ENCODE measurements around the gene ZNF674.

Gene ZNF674

GRCh38 chrX:46545111-46546005, at the start of gene ZNF674:
TSS of gene ZNF674 (minus strand) at chrX:46545421. CDS start at chrX:46542087, 3,334 bp downstream.
- peak; percentile 70 for DNase-seq (ENCODE audit: low read depth, low spot score)

DNA sequence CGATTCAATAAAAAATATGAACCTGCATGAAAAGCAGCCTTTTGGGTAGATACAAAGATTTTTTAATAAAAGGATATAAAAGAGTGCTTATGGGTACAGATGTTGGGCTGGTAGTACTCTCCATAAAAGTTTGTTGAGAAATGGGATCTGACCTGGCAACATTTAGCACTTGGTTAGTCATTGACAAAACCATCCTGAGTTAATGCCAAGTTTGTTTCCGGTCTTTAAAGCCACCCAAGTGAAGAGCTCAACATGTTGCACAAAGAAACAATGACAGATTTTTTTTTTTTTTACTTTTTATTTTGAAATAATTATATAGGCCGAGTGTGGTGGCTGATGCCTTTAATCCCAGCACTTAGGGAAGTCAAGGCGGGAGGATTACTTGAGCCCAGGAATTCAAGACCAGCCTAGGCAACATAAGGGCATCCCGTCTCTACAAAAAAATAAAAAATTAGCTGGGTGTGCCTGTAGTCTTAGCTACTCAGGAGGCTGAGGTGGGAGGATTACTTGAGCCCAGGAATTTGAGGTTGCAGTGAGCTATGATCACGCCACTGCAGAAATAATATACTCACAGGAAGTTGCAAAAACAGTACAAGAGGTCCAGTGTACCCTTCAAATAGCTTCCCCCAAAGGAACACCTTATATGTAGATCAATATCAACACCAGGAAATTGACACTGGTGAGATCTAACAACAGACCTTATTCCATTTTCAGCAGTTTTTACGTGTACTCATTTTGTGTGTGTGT, 44.9 kb upstream of the ZNF674 start:
- DNase-seq (ENCODE audit: low read depth, low spot score): no peak

DNA sequence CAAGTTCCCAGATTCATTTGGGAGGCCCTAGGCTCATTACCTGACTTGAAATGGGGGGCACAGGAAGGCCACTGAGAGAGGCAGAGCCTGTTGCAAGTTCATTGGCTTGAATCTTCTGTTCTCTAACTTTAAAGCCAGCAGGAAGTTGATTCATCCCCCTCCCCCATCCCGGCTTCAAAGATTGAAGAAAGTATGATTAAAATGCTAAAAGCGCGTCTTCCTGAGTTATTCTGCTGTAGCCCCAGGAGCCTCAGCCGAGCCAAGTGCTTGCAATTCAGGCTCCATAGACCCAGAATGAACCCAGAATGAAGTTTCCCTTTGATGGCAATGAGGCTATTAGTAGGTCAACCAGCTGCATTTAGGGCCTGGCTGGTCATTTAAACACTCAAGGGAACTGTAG, 43.0 kb upstream of the ZNF674 start:
- peak; percentile 37 for DNase-seq (ENCODE audit: low read depth, low spot score)

GRCh38 chrX:46587753-46588171, 42.5 kb upstream of the ZNF674 start:
- no peak for DNase-seq (ENCODE audit: low read depth, low spot score)

- peak; percentile 43 for DNase-seq (ENCODE audit: low read depth, low spot score)
Observed at GRCh38 chrX:46587158-46587557, 41.9 kb upstream of the ZNF674 start.

DNA sequence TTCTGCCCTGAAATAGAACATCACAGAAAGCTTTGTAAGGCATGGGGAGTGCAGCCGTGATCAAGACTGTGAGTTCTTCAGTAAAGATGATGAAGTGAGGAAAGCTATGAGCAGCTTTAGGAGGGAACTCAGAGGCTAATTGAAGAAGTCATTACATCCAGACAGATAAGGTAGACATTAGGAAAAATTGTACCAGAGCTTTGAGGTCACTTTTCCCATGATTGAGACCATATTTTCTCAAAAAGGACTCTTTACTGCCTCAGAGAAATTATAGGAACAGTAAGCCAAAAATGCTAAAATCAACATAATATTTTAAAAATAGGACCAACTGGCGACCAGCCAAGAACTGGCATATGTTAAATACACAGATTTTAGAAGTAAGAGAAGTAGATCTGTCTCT, 39.5 kb upstream of the ZNF674 start:
- DNase-seq (ENCODE audit: low read depth, low spot score): no peak

- peak; percentile 41 for DNase-seq (ENCODE audit: low read depth, low spot score)
Observed at GRCh38 chrX:46582966-46583365, 37.7 kb upstream of the ZNF674 start.

DNA sequence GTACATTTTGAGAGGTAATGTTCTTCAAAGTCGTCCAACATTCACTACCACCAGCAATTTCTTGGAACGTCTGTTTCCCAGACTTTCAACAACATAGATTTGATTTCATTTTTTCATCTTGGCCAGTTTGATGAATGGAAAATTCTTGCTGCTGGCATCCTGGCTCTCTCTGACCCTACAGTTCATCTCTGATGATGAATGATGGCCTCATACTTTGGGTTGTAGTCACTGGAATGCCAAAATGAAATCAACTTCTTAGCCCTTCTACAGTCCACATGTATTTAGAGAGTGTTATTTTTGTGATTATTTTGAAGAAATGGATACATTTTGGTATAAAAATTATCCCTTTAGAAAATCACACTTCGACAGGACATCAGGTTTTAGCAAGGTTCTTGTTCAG, 37.1 kb upstream of the ZNF674 start:
- no peak for DNase-seq (ENCODE audit: low read depth, low spot score)

GRCh38 chrX:46580613-46581012, 35.4 kb upstream of the ZNF674 start:
- DNase-seq (ENCODE audit: low read depth, low spot score): no peak

GRCh38 chrX:46579250-46579649, 34.0 kb upstream of the ZNF674 start:
- DNase-seq (ENCODE audit: low read depth, low spot score): no peak

GRCh38 chrX:46577221-46578005, 32.2 kb upstream of the ZNF674 start:
- no peak for DNase-seq (ENCODE audit: low read depth, low spot score)

GRCh38 chrX:46576458-46576857, 31.2 kb upstream of the ZNF674 start:
- no peak for DNase-seq (ENCODE audit: low read depth, low spot score)

DNA sequence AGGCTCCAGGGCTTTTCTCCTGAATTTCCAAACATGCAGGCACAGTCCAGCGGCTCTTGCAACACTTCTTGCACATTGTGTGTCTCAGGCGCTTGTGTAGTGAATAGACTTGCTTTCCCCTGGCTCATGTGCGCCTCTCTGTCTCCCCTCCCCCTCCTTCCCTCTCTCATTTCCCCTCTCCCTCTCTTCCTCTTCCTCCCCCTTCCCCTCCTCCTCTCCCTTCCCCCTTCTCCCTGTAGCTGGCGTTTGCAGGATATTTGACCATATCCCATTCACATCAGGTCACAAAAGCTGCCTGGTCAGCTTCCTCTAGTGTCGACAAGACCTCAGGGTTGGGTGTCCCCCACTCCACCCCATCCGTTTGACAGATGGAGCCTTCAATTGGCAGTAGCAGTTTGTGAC, 30.8 kb upstream of the ZNF674 start:
- DNase-seq (ENCODE audit: low read depth, low spot score): no peak

DNA sequence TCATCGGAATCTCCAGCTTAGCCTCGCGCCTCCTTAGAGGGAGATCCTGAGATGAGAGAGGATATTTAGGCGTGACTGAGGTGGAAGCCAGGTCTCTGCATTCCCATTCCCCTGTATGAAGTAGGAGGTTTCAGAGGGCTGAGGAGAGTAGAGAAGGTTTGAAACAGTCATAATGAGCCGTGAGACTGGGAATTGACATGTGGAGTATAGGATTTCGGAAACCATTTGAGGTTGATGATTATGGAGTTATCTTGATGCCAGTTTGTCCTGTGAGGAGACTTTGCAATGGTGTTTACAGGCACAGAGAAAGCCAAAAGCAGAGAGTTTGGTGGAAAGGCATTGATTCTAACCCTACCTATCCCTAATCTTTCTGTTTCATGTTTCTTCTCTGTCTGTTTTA, 30.4 kb upstream of the ZNF674 start:
- no peak for DNase-seq (ENCODE audit: low read depth, low spot score)

DNA sequence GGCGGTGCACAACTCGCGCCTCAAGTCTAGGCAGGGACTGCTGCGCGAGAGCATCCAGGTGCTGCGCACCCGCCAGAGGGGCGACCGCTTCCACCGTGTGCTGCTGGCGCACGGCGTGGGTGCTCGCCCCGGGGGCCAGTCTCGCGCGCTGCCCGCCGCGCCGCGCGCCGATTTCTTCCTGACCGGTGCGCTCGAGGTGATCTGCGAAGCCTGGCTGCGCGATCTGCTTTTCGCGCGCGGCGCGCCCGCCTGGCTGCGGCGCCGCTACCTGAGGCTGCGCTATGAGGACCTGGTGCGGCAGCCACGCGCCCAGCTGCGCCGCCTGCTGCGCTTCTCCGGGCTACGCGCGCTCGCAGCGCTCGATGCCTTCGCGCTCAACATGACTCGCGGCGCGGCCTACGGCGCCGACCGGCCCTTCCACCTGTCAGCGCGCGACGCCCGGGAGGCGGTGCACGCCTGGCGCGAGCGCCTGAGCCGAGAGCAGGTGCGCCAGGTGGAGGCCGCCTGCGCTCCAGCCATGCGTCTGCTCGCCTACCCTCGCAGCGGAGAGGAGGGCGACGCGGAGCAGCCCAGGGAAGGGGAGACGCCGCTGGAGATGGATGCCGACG, 29.7 kb upstream of the ZNF674 start:
- no peak for DNase-seq (ENCODE audit: low read depth, low spot score)

DNA sequence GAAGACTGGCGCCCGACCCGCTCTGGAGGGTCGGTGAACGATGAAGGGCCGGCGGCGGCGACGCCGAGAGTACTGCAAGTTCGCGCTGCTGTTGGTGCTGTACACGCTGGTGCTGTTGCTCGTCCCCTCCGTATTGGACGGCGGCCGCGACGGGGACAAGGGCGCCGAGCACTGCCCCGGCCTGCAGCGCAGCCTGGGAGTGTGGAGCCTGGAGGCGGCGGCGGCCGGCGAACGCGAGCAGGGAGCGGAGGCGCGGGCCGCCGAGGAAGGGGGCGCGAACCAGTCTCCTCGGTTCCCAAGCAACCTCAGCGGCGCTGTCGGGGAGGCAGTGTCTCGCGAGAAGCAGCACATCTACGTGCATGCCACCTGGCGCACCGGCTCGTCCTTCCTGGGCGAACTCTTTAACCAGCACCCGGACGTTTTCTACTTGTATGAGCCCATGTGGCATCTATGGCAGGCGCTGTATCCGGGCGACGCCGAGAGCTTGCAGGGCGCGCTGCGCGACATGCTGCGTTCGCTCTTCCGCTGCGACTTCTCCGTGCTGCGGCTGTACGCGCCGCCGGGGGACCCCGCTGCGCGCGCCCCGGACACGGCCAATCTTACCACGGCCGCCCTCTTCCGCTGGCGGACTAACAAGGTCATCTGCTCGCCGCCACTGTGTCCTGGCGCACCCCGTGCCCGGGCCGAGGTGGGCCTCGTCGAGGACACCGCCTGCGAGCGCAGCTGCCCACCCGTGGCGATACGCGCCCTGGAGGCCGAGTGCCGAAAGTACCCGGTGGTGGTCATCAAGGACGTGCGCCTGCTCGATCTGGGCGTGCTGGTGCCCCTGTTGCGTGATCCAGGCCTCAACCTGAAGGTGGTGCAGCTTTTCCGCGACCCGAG, 28.9 kb upstream of the ZNF674 start:
- no peak for DNase-seq (ENCODE audit: low read depth, low spot score)

- no peak for DNase-seq (ENCODE audit: low read depth, low spot score)
Observed at GRCh38 chrX:46573331-46573891, 28.2 kb upstream of the ZNF674 start, which contains the start of gene CHST7. TSS of gene CHST7 (plus strand) at chrX:46573765. CDS start at chrX:46573932, 167 bp downstream.

DNA sequence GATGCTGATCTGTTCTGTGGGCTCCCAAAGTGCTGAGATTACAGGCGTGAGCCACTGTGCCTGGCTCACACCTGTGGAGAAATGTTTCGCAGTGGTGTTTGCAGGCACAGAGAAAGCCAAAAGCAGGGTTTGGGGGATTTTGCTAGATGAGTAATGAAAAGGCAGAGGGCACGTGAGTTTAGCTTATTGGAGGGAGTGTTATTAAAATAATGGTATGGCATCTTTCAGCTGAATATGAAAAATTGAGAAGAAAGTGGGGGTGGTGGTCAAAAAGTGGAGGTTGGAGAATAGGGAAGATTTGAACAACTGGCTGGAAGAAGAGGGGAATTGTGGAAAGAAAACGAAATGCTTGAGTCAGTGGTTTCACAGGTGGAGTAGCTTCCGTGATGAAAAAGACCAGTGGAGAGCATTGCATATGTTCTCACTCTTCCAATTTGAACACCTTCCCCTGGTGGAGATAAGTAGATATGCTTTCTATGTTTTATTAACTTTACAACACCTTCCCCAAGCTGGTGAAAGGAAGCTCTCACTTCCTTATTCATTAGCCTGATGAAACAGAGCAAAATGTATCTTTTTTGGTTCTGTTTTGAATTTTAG, 27.2 kb upstream of the ZNF674 start:
- no peak for DNase-seq (ENCODE audit: low read depth, low spot score)

GRCh38 chrX:46571423-46572339, 26.5 kb upstream of the ZNF674 start:
- no peak for DNase-seq (ENCODE audit: low read depth, low spot score)
